ENCODE measurements around the gene POLH. TPM values are rescaled to one million over a fixed set of nuclear protein-coding genes. Genes with fewer than 3 reads are reported as not detected.
"Not testable (repeated sequence)": the region's sequence is repeated elsewhere in the genome, so short reads cannot be mapped to it uniquely, and the experiment has no call there.

Gene POLH
- total RNA-seq, 1 experiment from 2014 or later: 12.4 TPM

GRCh38 chr6:43634702-43635303 is 58.8 kb downstream of the POLH start:
- 0 out of 2 replicates have a peak, but pooled peaks cover 3% of the 10 kb centered on the region for H3K4me1 ChIP-seq
- no peak for DNase-seq
- H3K36me3 ChIP-seq: peaks cover 18% of the 10 kb centered on the region
- H3K27me3 ChIP-seq: no peaks in the 10 kb centered on the region
- H3K27ac ChIP-seq: no peak overlapping the region
- H3K9me3 ChIP-seq (replicated peaks): no peaks in the 10 kb centered on the region
- H3K4me3 ChIP-seq: no peak overlapping the region

GRCh38 chr6:43635387-43636307 is 59.7 kb downstream of the POLH start, which contains the start of gene MAD2L1BP:
Gene MAD2L1BP (plus strand): TSS chr6:43635840. CDS start chr6:43635876, 36 bp downstream.
- Histone ChIP-seq H3K4me3 (peak within 1 kb of the TSS; percentile 82), H3K4me1 (0 out of 2 replicates have a peak, but pooled peaks cover 3% of the 10 kb centered on the region), H3K9me3 (replicated peaks) (no peaks in the 10 kb centered on the region), H3K27ac (peak within 1 kb of the TSS; percentile 52), H3K27me3 (no peaks in the 10 kb centered on the region), H3K36me3 (peaks cover 26% of the 10 kb centered on the region)
- peak; percentile 84 to 85 for DNase-seq

- Histone ChIP-seq H3K36me3 (peaks cover 33% of the 10 kb centered on the region), H3K4me3 (peak overlapping the region; percentile 82), H3K4me1 (0 out of 2 replicates have a peak, but pooled peaks cover 3% of the 10 kb centered on the region), H3K27ac (peak overlapping the region; percentile 52; the same call in 1 of the 2 replicates), H3K9me3 (replicated peaks) (no peaks in the 10 kb centered on the region), H3K27me3 (no peaks in the 10 kb centered on the region)
- peak in 1 of 2 experiments; percentile 24 for DNase-seq
These were observed 60.3 kb downstream of the POLH start for GRCh38 chr6:43636308-43636659.

- Histone ChIP-seq H3K4me1 (0 out of 2 replicates have a peak, but pooled peaks cover 3% of the 10 kb centered on the region), H3K9me3 (replicated peaks) (no peaks in the 10 kb centered on the region), H3K36me3 (peaks cover 39% of the 10 kb centered on the region), H3K4me3 (no peak overlapping the region), H3K27ac (no peak overlapping the region), H3K27me3 (no peaks in the 10 kb centered on the region)
- DNase-seq: no peak
These were observed 64.2 kb downstream of the POLH start for GRCh38 chr6:43639984-43640800.

GRCh38 chr6:43644940-43645612 is 69.1 kb downstream of the POLH start, which contains the start of gene RSPH9:
Gene RSPH9 (plus strand): TSS chr6:43645036. CDS start chr6:43645099, 63 bp downstream.
- Histone ChIP-seq H3K9me3 (replicated peaks) (no peaks in the 10 kb centered on the region), H3K27ac (no peak within 1 kb of the TSS), H3K4me1 (no peaks in the 10 kb centered on the region), H3K36me3 (peaks cover 18% of the 10 kb centered on the region), H3K4me3 (no peak within 1 kb of the TSS), H3K27me3 (no peaks in the 10 kb centered on the region)
- DNase-seq: no peak

- no peak overlapping the region for H3K4me3 ChIP-seq
- no peaks in the 10 kb centered on the region for H3K9me3 ChIP-seq (replicated peaks)
- no peak overlapping the region for H3K27ac ChIP-seq
- H3K27me3 ChIP-seq: no peaks in the 10 kb centered on the region
- no peak for DNase-seq
- H3K36me3 ChIP-seq: peaks cover 13% of the 10 kb centered on the region
- no peaks in the 10 kb centered on the region for H3K4me1 ChIP-seq
These were observed 69.6 kb downstream of the POLH start for GRCh38 chr6:43645613-43645964.

GRCh38 chr6:43647613-43648012 is 71.6 kb downstream of the POLH start:
- no peaks in the 10 kb centered on the region for H3K27me3 ChIP-seq
- no peaks in the 10 kb centered on the region; the same call in 1 of the 2 replicates for H3K36me3 ChIP-seq
- no peak overlapping the region for H3K27ac ChIP-seq
- H3K4me1 ChIP-seq: no peaks in the 10 kb centered on the region
- peak in 1 of 2 experiments; percentile 30 for DNase-seq
- no peak overlapping the region for H3K4me3 ChIP-seq
- H3K9me3 ChIP-seq (replicated peaks): no peaks in the 10 kb centered on the region

GRCh38 chr6:43648248-43648647 is 72.3 kb downstream of the POLH start:
- Histone ChIP-seq H3K36me3 (no peaks in the 10 kb centered on the region; the same call in 1 of the 2 replicates), H3K4me1 (no peaks in the 10 kb centered on the region), H3K9me3 (replicated peaks) (no peaks in the 10 kb centered on the region), H3K27me3 (no peaks in the 10 kb centered on the region), H3K4me3 (no peak overlapping the region), H3K27ac (no peak overlapping the region)
- DNase-seq: no peak

- H3K27ac ChIP-seq; H3K27me3 ChIP-seq; DNase-seq; H3K4me3 ChIP-seq; H3K4me1 ChIP-seq; H3K9me3 ChIP-seq (replicated peaks); H3K36me3 ChIP-seq: not testable (repeated sequence)
These were observed 76.8 kb downstream of the POLH start for GRCh38 chr6:43652822-43653221.

- no peak for DNase-seq
- Histone ChIP-seq H3K27me3 (no peaks in the 10 kb centered on the region), H3K4me3 (no peak overlapping the region), H3K9me3 (replicated peaks) (no peaks in the 10 kb centered on the region), H3K27ac (no peak overlapping the region), H3K4me1 (no peaks in the 10 kb centered on the region), H3K36me3 (no peaks in the 10 kb centered on the region)
These were observed 81.3 kb downstream of the POLH start for GRCh38 chr6:43657221-43657802.

- DNase-seq: no peak
- H3K9me3 ChIP-seq (replicated peaks): no peaks in the 10 kb centered on the region
- H3K4me3 ChIP-seq: no peak overlapping the region
- no peaks in the 10 kb centered on the region for H3K4me1 ChIP-seq
- H3K27ac ChIP-seq: no peak overlapping the region
- no peaks in the 10 kb centered on the region for H3K36me3 ChIP-seq
- H3K27me3 ChIP-seq: no peaks in the 10 kb centered on the region
These were observed 82.2 kb downstream of the POLH start for GRCh38 chr6:43658161-43658560.

- not testable (repeated sequence) for H3K4me3 ChIP-seq; H3K27me3 ChIP-seq; DNase-seq; H3K36me3 ChIP-seq; H3K9me3 ChIP-seq (replicated peaks); H3K27ac ChIP-seq
- peaks cover 28% of the 10 kb centered on the region for H3K4me1 ChIP-seq
These were observed 87.0 kb downstream of the POLH start for GRCh38 chr6:43662948-43663347.
